ENCODE results near the gene SMIM29.

DNA sequence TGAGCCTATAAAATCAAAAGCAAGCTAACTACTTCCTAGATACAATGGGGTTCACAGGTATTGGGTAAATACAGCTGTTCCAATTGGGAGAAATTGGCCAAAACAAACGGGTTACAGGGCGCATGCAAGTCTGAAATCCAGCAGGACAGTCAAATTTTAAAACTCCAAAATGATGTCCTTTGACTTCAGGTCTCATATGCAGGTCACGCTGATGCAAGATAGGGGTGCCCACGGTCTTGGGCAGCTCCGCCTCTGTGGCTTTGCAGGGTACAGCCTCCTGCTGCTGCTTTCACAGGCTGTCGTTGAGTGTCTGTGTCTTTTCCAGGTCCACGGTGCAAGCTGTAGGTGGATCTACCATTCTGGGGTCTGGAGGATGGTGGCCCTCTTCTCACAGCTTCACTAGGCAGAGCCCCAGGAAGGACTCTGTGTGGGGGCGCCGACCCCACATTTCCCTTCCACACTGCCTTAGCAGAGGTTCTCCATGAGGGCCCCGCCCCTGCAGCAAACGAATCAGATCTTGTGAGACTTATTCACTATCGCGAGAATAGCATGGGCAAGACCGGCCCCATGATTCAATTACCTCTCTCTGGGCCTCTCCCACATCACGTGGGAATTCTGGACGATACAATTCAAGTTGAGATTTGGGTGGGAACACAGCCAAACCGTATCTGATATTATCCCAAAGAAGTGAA is 11.9 kb upstream of the SMIM29 start:
- TF ChIP-seq CTCF (conservative IDR thresholded peaks at IDR 0.05; ENCODE audit: low read depth, low read length) = no peak
- no peak for TF ChIP-seq EZH2 (IDR thresholded peaks at IDR 0.05; ENCODE audit: borderline replicate concordance, low read depth, low read length, poor library complexity, severe bottlenecking)
